Measurements from ENCODE around the gene BRIP1.

DNA sequence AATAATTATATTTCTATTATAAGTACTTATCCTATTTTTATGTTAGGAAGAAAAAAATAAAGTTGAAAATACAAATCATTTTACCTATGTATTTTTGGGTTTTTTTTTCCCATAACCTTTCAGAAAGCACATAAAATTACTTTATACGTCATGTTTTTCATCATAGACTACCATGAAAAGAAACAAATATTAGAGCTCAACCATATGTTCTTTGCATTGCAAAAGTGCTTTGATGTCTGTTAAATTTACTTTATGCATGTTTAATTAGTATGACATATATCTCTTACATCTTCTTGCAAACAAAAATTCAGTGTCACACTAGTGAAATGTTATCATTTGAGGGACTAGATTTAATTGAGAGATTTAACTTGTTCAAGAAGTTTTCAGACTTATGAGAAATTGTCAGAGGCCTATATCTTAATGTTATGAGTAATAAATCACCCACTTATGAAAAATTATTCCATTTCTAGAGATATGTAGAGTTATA, 24.0 kb downstream of the BRIP1 start:
- TF ChIP-seq, protein P1, sequence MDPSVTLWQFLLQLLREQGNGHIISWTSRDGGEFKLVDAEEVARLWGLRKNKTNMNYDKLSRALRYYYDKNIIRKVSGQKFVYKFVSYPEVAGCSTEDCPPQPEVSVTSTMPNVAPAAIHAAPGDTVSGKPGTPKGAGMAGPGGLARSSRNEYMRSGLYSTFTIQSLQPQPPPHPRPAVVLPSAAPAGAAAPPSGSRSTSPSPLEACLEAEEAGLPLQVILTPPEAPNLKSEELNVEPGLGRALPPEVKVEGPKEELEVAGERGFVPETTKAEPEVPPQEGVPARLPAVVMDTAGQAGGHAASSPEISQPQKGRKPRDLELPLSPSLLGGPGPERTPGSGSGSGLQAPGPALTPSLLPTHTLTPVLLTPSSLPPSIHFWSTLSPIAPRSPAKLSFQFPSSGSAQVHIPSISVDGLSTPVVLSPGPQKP (IDR thresholded peaks at IDR 0.05; ENCODE audit: low read depth, low read length) = no peak
- TF ChIP-seq TARDBP (IDR thresholded peaks at IDR 0.05; ENCODE audit: borderline replicate concordance) = no peak
- no peak for TF ChIP-seq SPI1 (IDR thresholded peaks at IDR 0.05; ENCODE audit: borderline replicate concordance, insufficient read depth, low read depth, low read length)
- no peak for TF ChIP-seq POLR2A (IDR thresholded peaks at IDR 0.05; ENCODE audit: low read depth, low read length)
- TF ChIP-seq TCF7 (IDR thresholded peaks at IDR 0.05; ENCODE audit: borderline replicate concordance) = no peak
- TF ChIP-seq, protein P2, sequence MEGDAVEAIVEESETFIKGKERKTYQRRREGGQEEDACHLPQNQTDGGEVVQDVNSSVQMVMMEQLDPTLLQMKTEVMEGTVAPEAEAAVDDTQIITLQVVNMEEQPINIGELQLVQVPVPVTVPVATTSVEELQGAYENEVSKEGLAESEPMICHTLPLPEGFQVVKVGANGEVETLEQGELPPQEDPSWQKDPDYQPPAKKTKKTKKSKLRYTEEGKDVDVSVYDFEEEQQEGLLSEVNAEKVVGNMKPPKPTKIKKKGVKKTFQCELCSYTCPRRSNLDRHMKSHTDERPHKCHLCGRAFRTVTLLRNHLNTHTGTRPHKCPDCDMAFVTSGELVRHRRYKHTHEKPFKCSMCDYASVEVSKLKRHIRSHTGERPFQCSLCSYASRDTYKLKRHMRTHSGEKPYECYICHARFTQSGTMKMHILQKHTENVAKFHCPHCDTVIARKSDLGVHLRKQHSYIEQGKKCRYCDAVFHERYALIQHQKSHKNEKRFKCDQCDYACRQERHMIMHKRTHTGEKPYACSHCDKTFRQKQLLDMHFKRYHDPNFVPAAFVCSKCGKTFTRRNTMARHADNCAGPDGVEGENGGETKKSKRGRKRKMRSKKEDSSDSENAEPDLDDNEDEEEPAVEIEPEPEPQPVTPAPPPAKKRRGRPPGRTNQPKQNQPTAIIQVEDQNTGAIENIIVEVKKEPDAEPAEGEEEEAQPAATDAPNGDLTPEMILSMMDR (IDR thresholded peaks at IDR 0.05 in 2 of 3, conservative IDR thresholded peaks at IDR 0.05 in 1 of 3; ENCODE audit: control insufficient read depth in 2 of 3, extremely low read depth in 1 of 3, insufficient read depth in 1 of 3, low read depth in 3 of 3, low read length in 3 of 3) = no peak
- no peak for TF ChIP-seq ZSCAN29 (IDR thresholded peaks at IDR 0.05)
- TF ChIP-seq, protein P3, sequence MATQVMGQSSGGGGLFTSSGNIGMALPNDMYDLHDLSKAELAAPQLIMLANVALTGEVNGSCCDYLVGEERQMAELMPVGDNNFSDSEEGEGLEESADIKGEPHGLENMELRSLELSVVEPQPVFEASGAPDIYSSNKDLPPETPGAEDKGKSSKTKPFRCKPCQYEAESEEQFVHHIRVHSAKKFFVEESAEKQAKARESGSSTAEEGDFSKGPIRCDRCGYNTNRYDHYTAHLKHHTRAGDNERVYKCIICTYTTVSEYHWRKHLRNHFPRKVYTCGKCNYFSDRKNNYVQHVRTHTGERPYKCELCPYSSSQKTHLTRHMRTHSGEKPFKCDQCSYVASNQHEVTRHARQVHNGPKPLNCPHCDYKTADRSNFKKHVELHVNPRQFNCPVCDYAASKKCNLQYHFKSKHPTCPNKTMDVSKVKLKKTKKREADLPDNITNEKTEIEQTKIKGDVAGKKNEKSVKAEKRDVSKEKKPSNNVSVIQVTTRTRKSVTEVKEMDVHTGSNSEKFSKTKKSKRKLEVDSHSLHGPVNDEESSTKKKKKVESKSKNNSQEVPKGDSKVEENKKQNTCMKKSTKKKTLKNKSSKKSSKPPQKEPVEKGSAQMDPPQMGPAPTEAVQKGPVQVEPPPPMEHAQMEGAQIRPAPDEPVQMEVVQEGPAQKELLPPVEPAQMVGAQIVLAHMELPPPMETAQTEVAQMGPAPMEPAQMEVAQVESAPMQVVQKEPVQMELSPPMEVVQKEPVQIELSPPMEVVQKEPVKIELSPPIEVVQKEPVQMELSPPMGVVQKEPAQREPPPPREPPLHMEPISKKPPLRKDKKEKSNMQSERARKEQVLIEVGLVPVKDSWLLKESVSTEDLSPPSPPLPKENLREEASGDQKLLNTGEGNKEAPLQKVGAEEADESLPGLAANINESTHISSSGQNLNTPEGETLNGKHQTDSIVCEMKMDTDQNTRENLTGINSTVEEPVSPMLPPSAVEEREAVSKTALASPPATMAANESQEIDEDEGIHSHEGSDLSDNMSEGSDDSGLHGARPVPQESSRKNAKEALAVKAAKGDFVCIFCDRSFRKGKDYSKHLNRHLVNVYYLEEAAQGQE (IDR thresholded peaks at IDR 0.05; ENCODE audit: low read depth, low read length) = no peak
- TF ChIP-seq, protein P4, sequence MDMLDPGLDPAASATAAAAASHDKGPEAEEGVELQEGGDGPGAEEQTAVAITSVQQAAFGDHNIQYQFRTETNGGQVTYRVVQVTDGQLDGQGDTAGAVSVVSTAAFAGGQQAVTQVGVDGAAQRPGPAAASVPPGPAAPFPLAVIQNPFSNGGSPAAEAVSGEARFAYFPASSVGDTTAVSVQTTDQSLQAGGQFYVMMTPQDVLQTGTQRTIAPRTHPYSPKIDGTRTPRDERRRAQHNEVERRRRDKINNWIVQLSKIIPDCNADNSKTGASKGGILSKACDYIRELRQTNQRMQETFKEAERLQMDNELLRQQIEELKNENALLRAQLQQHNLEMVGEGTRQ (IDR thresholded peaks at IDR 0.05; ENCODE audit: borderline replicate concordance, low read depth, low read length) = no peak
- TF ChIP-seq EGR1 (IDR thresholded peaks at IDR 0.05; ENCODE audit: borderline replicate concordance in 1 of 2, low read depth in 2 of 2, low read length in 2 of 2) = no peak
- no peak for TF ChIP-seq ZNF384 (IDR thresholded peaks at IDR 0.05; ENCODE audit: borderline replicate concordance, low read depth, low read length)
- TF ChIP-seq HDGF (IDR thresholded peaks at IDR 0.05) = no peak
- TF ChIP-seq PAX8 (IDR thresholded peaks at IDR 0.05) = no peak
- TF ChIP-seq JUNB (IDR thresholded peaks at IDR 0.05) = no peak
